Mesenchymal stem cell (in vitro differentiated cells and primary cell): ENCODE data around the gene HOXD9.

Source experiments
- DNase-seq: peaks from one replicate; pipeline ENCODE4 v3.0.0-alpha.2; 2013
- H2AFZ ChIP-seq: one replicate; pipeline ENCODE4 v1.6.1; 2013; ENCODE audit warnings: low read depth, mild to moderate bottlenecking, control low read depth, inconsistent platforms, low read length, moderate library complexity
- H2AK5ac ChIP-seq: 2 replicates; pipeline ENCODE4 v1.6.1; 2013; ENCODE audit warnings: low read length, moderate library complexity, mild to moderate bottlenecking, inconsistent platforms; ENCODE audit not compliant: severe bottlenecking
- H2BK120ac ChIP-seq: one replicate; pipeline ENCODE4 v1.6.1; 2013; ENCODE audit warnings: low read depth, mild to moderate bottlenecking, inconsistent platforms, low read length, moderate library complexity
- H2BK12ac ChIP-seq, 2 experiments: one replicate each; pipeline ENCODE4 v1.6.1; 2013; ENCODE audit warnings: inconsistent platforms in 2 of 2, low read length in 2 of 2, mild to moderate bottlenecking in 2 of 2, moderate library complexity in 2 of 2, control low read depth in 1 of 2
- H2BK15ac ChIP-seq: one replicate; pipeline ENCODE4 v1.6.1; 2013; ENCODE audit warnings: mild to moderate bottlenecking, low read depth, inconsistent platforms; ENCODE audit not compliant: poor library complexity, severe bottlenecking
- H2BK5ac ChIP-seq: 2 replicates; pipeline ENCODE4 v1.6.1; 2013; ENCODE audit warnings: low read depth, mild to moderate bottlenecking, low read length, control low read depth, inconsistent platforms; ENCODE audit not compliant: poor library complexity, severe bottlenecking
- H3K14ac ChIP-seq, 2 experiments: one replicate each; pipeline ENCODE4 v1.6.1; 2013; ENCODE audit warnings: inconsistent platforms in 2 of 2, low read length in 2 of 2, control low read depth in 1 of 2, mild to moderate bottlenecking in 1 of 2, moderate library complexity in 1 of 2
- H3K18ac ChIP-seq, 2 experiments: one replicate each; pipeline ENCODE4 v1.6.1; 2013; ENCODE audit warnings: inconsistent platforms in 2 of 2, low read length in 2 of 2, control low read depth in 1 of 2, low read depth in 1 of 2, mild to moderate bottlenecking in 1 of 2
- H3K23ac ChIP-seq, 2 experiments: one replicate each; pipeline ENCODE4 v1.6.1; 2013; ENCODE audit warnings: inconsistent platforms in 2 of 2, low read length in 2 of 2, mild to moderate bottlenecking in 2 of 2, moderate library complexity in 2 of 2, control low read depth in 1 of 2
- H3K27ac ChIP-seq: 2 replicates; pipeline ENCODE4 v1.5.1; 2013; ENCODE audit warnings: mild to moderate bottlenecking, moderate library complexity, low read length, control low read depth, inconsistent platforms; ENCODE audit not compliant: poor library complexity, severe bottlenecking
- H3K27me3 ChIP-seq, 2 experiments: 2 replicates each; pipeline versions ENCODE4 v1.6.1 to v1.7.0; 2013; ENCODE audit warnings: low read length in 2 of 2, mild to moderate bottlenecking in 2 of 2, moderate library complexity in 2 of 2, control low read depth in 1 of 2, inconsistent platforms in 1 of 2; ENCODE audit not compliant: control insufficient read depth in 1 of 2, insufficient read depth in 1 of 2
- H3K36me3 ChIP-seq, 2 experiments: 2 replicates each; pipeline versions ENCODE4 v1.6.1 to v1.7.0; 2013; ENCODE audit warnings: low read length in 2 of 2, control low read depth in 1 of 2, inconsistent platforms in 1 of 2, low read depth in 1 of 2, mild to moderate bottlenecking in 1 of 2; ENCODE audit not compliant: insufficient read depth in 2 of 2, control insufficient read depth in 1 of 2
- H3K4ac ChIP-seq, 2 experiments: one replicate each; pipeline ENCODE4 v1.6.1; 2013; ENCODE audit warnings: inconsistent platforms in 2 of 2, low read length in 2 of 2, mild to moderate bottlenecking in 2 of 2, moderate library complexity in 2 of 2, control low read depth in 1 of 2, low read depth in 1 of 2
- H3K4me1 ChIP-seq: 2 replicates; pipeline ENCODE4 v1.6.1; 2013; ENCODE audit warnings: low read depth, low read length, control low read depth; ENCODE audit not compliant: control insufficient read depth, insufficient read depth
- H3K4me2 ChIP-seq: 2 replicates; pipeline ENCODE4 v1.6.1; 2013; ENCODE audit warnings: low read length, mild to moderate bottlenecking, inconsistent platforms; ENCODE audit not compliant: poor library complexity, severe bottlenecking
- H3K4me3 ChIP-seq, 2 experiments: 2 replicates each; pipeline versions ENCODE4 v1.5.1 to v1.7.0; 2013; ENCODE audit warnings: low read length in 2 of 2, mild to moderate bottlenecking in 2 of 2, control low read depth in 1 of 2, low read depth in 1 of 2; ENCODE audit not compliant: insufficient read depth in 1 of 2
- H3K79me1 ChIP-seq: replicated peaks from 2 replicates; pipeline ENCODE4 v1.6.1; 2013; ENCODE audit warnings: mild to moderate bottlenecking, control low read depth, low read length, inconsistent platforms; ENCODE audit not compliant: poor library complexity, severe bottlenecking
- H3K9ac ChIP-seq: 2 replicates; pipeline ENCODE4 v1.7.0; 2013; ENCODE audit warnings: mild to moderate bottlenecking, low read length, moderate library complexity
- H3K9me3 ChIP-seq: 2 replicates; pipeline ENCODE4 v1.7.0; 2013; ENCODE audit warnings: mild to moderate bottlenecking, low read length; ENCODE audit not compliant: control insufficient read depth
- H4K8ac ChIP-seq: one replicate; pipeline ENCODE4 v1.6.1; 2013; ENCODE audit warnings: inconsistent platforms, mild to moderate bottlenecking, low read length, moderate library complexity
- H4K91ac ChIP-seq: one replicate; pipeline ENCODE4 v1.6.1; 2013; ENCODE audit warnings: mild to moderate bottlenecking, low read length, inconsistent platforms
- WGBS: methylation state at CpG from one replicate; pipeline ENCODE4 v1.1.7; 2013; ENCODE audit warnings: mixed read lengths; 5-methylcytosine and 5-hydroxymethylcytosine counted together

Gene HOXD9

GRCh38 chr2:176105730-176106580 is 16.6 kb upstream of the HOXD9 start:
- Histone ChIP-seq H2BK15ac (no peak overlapping the region), H4K8ac (no peak overlapping the region), H4K91ac (no peak overlapping the region), H2AFZ (no peak overlapping the region), H2BK12ac (no peak overlapping the region), H3K27me3 (peaks cover 90 to 93% of the 10 kb centered on the region in 2 experiments), H3K14ac (no peak overlapping the region), H3K4me1 (peaks cover 22% of the 10 kb centered on the region), H3K27ac (no peak overlapping the region), H2BK120ac (no peak overlapping the region), H3K9me3 (no peaks in the 10 kb centered on the region), H3K4me3 (no peak overlapping the region), H2BK5ac (no peak overlapping the region), H3K4me2 (no peak overlapping the region), H3K36me3 (no peaks in the 10 kb centered on the region), H3K18ac (no peak overlapping the region), H3K4ac (no peak overlapping the region), H3K79me1 (no peaks in the 10 kb centered on the region), H3K23ac (no peak overlapping the region), H2AK5ac (no peak overlapping the region), H3K9ac (no peak overlapping the region)
- no peak for DNase-seq
- WGBS = 3% methylated on average over 23 of the region's 25 CpGs

- 1% methylated on average over 44 of the region's 85 CpGs for WGBS
- H4K91ac ChIP-seq = no peak within 1 kb of the TSS
- no peak within 1 kb of the TSS for H3K4ac ChIP-seq
- no peak within 1 kb of the TSS for H3K23ac ChIP-seq
- H3K79me1 ChIP-seq = no peaks in the 10 kb centered on the region
- H2BK120ac ChIP-seq = no peak within 1 kb of the TSS
- DNase-seq = no peak
- no peak within 1 kb of the TSS for H2BK15ac ChIP-seq
- no peak within 1 kb of the TSS for H2AK5ac ChIP-seq
- H3K14ac ChIP-seq = no peak within 1 kb of the TSS
- H3K27me3 ChIP-seq = peaks cover 90 to 93% of the 10 kb centered on the region in 2 experiments
- H2BK5ac ChIP-seq = no peak within 1 kb of the TSS
- peaks cover 22% of the 10 kb centered on the region for H3K4me1 ChIP-seq
- H3K18ac ChIP-seq = no peak within 1 kb of the TSS
- no peaks in the 10 kb centered on the region for H3K9me3 ChIP-seq
- no peak within 1 kb of the TSS for H2BK12ac ChIP-seq
- peak within 1 kb of the TSS; percentile 5 for H3K4me2 ChIP-seq
- no peak within 1 kb of the TSS for H2AFZ ChIP-seq
- no peak within 1 kb of the TSS for H3K9ac ChIP-seq
- H3K4me3 ChIP-seq = peak within 1 kb of the TSS; percentile 27 to 69
- no peak within 1 kb of the TSS for H4K8ac ChIP-seq
- no peaks in the 10 kb centered on the region for H3K36me3 ChIP-seq
- no peak within 1 kb of the TSS for H3K27ac ChIP-seq
Measured at GRCh38 chr2:176106581-176107539, 15.7 kb upstream of the HOXD9 start, which contains the start of gene HOXD11. Gene HOXD11 (plus strand): TSS chr2:176107280. CDS start chr2:176107356, 76 bp downstream.

- no peak overlapping the region for H2BK12ac ChIP-seq
- H3K4me1 ChIP-seq = peaks cover 22% of the 10 kb centered on the region
- H3K9me3 ChIP-seq = no peaks in the 10 kb centered on the region
- no peak overlapping the region for H3K18ac ChIP-seq
- no peak overlapping the region for H2AFZ ChIP-seq
- H4K8ac ChIP-seq = no peak overlapping the region
- under 1% methylated on average over 25 of the region's 59 CpGs for WGBS
- H3K4me2 ChIP-seq = no peak overlapping the region
- no peak overlapping the region for H3K9ac ChIP-seq
- no peaks in the 10 kb centered on the region for H3K79me1 ChIP-seq
- no peak overlapping the region for H3K14ac ChIP-seq
- H3K27ac ChIP-seq = no peak overlapping the region
- no peak overlapping the region for H2BK120ac ChIP-seq
- H2BK5ac ChIP-seq = no peak overlapping the region
- DNase-seq = no peak
- no peak overlapping the region for H3K23ac ChIP-seq
- H3K4me3 ChIP-seq = peak overlapping the region in 1 of 2 experiments; percentile 27
- H4K91ac ChIP-seq = no peak overlapping the region
- no peaks in the 10 kb centered on the region for H3K36me3 ChIP-seq
- peaks cover 90 to 93% of the 10 kb centered on the region in 2 experiments for H3K27me3 ChIP-seq
- H3K4ac ChIP-seq = no peak overlapping the region
- H2AK5ac ChIP-seq = no peak overlapping the region
- H2BK15ac ChIP-seq = no peak overlapping the region
Measured at GRCh38 chr2:176107731-176108181, 14.8 kb upstream of the HOXD9 start.
